NCI-H1092 (cell line): ENCODE measurements around the gene ACSL6.

Experiments used
- DNase-seq: peaks from one replicate; lab custom pipeline; 2025; lab: John Stamatoyannopoulos, UW

The ACSL6 gene

GRCh38 chr5:131999441-132000240 lies 11.8 kb downstream of the ACSL6 start:
- no peak for DNase-seq

- no peak for DNase-seq
Observed at GRCh38 chr5:131999041-131999440, 12.4 kb downstream of the ACSL6 start.

GRCh38 chr5:131998431-131999040 lies 12.9 kb downstream of the ACSL6 start:
- DNase-seq = no peak

- no peak for DNase-seq
Observed at GRCh38 chr5:131997727-131998117, 13.7 kb downstream of the ACSL6 start.

- DNase-seq = no peak
Observed at GRCh38 chr5:131997026-131997726, 14.3 kb downstream of the ACSL6 start.

DNA sequence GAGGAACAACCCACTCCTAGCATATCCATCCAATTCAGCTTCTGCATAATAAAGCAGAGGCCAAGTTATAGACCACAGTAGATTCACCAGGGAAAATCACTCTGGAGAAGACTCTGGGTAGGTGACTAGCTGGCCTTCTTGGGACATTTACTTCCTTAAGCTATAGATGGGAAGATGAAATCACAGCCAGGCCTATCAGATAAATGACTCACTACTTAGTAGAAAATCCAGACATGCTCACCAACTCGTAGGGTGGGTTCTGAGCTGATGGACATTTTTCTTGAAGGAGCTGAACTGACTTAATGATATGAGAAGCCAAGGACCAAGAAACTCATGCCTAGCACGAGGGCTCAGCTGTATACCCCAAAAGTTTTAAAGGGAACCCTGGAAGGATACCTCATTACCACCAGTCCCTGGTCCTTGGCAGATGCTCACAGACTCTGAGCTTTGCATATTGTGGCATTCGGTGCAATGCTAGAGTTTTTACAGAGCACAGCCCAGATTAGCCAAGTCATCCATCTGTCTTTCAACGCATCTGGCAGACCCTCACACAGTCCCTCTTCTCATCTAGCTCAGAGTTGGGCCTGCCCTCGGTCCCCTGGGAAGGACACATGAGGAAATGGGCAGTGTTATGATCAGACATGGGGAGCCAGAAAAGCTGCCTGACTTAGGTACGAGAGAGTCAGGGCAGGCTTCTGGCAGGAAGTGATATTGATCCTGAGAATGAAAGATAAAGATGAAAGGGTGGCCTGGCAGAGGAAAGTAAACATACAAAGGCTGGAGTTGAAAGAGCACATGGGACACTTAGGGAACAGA lies 15.0 kb downstream of the ACSL6 start:
- no peak for DNase-seq

- DNase-seq = no peak
Observed at GRCh38 chr5:131994533-131995226, 16.8 kb downstream of the ACSL6 start.

DNA sequence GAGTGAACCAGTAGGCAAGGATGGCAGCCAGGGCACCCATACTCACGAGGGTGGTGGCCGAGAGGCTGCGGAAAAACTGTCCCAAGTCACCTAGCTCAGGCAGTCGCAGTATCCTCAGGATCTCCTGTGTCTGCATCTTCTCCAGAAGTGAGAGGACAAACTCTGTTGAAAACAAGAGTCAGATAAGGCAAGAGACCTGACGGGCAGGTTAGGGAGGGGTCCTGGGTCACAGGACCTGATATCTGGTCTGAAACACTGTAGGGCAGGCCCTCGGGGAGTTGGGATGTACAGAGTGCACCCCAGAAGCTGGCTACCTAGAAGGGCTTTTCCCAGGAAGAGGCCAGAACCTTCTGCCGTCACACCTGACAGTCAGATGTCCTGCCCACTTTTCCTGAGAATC lies 17.4 kb downstream of the ACSL6 start:
- no peak for DNase-seq

DNA sequence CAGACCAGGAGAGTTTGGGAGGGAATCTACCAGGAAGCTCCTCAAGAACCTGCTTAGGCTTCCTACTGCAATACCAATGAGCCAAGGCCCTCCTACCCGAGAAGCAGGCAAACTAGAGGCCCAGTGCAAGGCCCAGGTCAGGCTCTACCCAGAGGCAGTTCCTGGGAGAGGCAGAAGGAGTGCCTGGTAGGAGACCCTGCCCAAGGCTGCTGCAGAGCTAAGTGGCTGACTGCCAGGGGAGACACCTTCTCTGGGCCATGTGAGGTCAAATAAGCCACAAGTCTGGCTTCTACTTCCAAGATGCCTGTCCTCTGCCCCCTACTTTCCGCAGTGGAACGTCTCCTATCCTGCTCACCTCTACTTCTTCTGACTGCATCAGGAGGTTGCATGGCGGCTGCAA lies 17.8 kb downstream of the ACSL6 start:
- no peak for DNase-seq

DNA sequence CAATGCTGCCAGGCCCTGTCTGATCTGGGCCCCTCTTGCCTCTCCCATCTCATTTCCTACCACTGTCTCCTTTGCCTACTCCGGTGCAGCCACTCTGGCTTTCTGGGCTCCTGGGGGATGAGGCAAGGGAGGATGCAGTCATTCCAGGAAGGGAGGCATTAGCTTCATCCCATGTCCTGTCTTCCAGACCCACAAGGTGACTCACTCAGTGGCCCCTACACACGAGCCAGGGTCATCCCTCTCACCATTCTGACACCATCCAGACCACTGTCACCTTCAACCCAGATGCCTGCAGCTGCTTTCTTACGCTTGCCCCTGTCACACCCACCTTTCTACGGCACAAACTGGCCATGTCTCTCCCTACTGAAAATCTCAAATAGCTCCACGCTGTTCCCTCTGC lies 19.1 kb downstream of the ACSL6 start:
- DNase-seq = no peak

DNA sequence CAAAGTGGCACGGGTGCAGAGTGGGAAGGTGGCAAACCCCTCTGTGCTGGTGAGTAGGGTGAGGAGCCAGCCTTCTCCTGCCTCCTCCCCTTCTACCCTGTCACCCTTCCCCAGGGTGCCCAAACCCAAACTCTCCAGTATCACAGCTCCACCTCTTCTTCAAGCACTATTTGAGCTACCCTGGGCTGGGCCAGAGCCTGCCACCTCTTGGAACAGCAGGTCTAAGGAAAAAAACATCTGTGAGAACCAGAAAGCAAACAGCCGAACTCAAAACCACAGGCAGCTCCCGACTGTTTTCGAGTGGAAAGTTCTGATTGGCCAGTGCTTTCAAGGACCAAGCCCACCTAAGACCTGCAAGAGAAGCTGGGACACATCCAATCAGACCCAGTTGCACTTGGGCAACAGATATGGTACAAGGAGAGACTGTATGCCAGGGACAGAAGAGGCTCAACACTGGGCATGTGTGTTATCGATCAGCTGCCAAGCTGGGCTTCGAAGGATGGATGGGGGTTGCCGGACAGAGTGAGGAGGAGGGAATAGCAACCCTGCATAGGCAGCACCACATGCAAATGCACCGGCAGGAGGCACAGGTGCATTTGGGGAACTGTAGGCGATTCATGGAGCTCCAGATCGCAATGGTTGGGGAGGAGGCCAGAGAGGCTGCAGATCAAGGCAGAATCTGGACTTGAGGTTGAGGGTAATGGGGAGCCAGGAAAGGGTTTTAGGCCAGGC lies 19.7 kb downstream of the ACSL6 start:
- no peak for DNase-seq

DNA sequence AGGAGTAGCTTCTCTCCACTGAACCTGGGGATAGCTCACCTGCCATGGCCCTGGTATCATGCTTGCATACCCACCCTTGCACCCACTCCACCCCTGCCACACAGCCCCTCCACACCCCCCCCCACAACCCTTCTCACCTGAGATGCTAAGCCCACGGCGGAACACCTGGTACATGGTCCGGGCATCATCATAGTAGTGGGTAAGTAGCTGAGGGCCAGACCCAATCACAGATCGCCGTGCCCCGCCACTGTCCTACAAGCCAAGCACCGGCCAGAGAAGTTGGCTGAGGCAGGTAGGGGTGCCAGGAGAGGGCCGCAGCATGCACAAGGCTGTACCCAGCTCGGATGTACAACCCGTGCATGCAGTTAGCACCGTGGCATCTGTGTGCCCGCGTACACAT lies 20.7 kb downstream of the ACSL6 start:
- DNase-seq = no peak

DNA sequence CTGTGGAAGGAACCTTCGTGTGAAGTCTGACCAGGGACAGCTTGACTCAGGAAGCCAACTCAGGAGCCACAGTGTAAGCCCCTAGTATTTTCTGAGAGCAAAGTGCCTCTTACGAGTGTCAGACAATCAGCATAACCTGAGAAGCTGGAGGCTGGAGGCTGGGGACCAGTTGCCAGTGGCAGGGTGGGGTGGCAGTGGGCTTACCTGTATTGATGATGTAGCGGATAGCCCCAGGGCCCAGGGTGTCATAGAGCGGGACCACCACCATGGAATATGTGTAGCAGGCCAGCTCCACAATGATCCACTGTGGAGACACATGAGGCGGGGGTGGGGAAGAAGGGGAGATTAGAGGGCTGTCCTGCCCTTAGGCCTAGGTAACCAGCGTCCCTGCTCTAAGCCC lies 22.9 kb downstream of the ACSL6 start:
- no peak for DNase-seq

- DNase-seq = no peak
Observed at GRCh38 chr5:131987251-131987650, 24.2 kb downstream of the ACSL6 start.

DNA sequence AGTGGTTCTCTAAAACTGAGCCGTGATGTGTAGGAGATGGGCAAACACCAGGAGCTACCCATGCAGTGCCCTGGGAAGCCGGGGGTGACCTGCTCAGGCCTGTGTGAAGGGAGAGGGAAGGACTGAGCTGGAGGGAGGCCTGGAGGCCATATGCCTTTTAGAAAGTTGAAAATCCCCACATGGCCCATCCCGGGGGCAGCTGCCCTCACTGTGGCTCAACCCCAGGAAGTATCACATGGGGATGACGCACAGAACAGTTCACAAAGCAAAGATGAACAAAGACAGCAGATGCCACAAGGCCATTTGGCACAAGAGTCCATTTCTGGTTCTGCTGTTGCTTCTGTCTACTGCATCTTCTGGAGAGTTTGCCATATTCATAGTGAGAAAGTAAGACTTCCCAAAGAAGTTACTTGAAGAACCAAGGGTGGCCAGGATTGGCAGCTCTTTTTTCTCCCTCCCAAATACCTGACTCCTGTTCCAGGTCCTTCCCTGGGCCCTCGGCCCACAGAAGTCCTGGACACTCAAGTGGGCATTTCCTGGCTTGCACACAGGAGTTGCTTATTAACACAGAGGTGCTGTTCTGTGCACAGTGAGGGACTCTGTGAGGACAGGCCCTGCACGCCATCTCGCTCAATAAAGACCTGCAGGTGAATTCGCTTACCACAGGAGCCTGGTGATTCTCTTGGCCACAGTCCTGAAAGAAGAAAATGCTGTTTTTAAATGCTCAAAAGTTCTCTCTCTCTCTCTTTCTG lies 25.1 kb downstream of the ACSL6 start:
- no peak for DNase-seq

DNA sequence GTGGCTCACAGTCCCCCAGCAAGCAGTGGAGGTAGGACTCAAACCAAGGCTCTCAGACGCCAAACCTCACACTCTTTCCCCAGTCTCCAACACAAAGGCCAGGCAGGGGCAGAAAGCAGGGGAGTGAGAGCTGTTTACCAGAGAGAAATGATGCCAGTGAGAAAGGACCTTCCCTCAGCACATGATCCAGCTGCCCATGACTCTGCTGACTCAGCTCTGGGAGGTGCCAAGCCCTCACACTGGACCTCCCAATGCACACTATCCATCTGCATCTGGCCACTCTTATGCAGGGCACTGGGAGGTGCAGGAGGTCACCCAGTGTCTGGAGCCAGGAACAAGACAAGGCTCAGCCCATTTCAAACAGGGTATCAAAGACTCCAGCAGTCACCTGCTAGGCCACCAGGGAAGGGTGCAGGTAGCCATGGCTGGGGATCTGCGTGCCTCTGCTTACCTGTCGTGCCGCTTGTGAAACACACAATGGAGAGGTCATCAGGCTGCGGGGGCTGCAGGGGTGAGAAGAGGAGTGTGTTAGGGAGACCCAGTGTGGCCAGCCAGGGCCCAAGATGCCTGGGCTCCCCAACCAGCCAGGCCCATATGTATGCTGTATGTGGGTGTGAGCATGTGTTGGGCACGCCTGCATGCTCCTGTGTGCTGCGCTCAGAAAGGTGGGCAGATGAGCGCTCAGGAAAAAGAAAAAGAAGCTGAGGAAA lies 26.3 kb downstream of the ACSL6 start:
- no peak for DNase-seq

GRCh38 chr5:131983244-131983771 lies 28.1 kb downstream of the ACSL6 start:
- no peak for DNase-seq

DNA sequence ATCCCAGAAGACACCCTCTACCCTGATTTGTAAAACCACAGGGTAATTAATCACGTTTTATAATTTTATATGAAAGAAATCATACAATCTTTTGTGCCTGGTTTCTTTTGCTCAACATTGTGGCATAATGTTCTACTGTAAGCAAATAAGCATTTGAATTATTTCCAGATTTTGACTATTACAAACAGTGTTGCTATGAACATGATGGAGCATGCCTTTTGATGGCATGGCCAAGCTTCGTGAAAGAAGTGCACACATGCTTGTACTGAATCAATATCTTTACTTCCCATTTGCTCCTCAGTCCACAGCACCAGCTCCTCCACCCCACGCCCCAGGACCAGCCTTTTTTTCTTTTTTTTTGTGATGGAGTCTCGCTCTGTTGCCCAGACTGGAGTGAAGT lies 29.9 kb downstream of the ACSL6 start:
- no peak for DNase-seq

DNA sequence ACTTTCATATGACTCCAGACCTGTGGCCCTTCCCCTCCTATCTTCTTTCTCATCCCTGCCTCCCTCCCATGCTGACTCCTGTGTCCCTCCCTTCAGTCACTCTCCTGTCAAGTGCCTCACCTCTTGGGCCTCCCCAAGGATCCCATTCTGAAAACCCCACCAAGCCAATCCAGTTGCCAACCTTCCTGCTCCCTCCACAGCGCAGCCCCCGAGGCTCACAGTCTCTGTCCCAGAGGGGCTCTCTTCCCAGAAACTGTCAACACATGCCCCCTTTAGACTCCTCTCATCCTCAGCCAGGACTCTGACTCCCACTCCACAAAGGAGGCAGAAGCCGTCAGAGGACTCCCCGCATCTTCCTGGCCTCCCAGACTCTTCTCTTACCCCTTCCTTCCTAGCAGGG lies 30.8 kb downstream of the ACSL6 start:
- DNase-seq = no peak
